HG03108 (cell line): ENCODE data around the gene SLC22A14.
"Not testable (repeated sequence)": the region's sequence is repeated elsewhere in the genome, so short reads cannot be mapped to it uniquely, and the experiment has no call there.

Experiments used
- ATAC-seq: cut with Tn5 transposase; IDR thresholded peaks from one replicate; pipeline ENCODE4 v1.9.1; 2021; ENCODE audit warnings: moderate library complexity; ENCODE audit not compliant: unreplicated experiment

Gene SLC22A14

GRCh38 chr3:38281895-38282686 lies at the start of gene SLC22A14:
TSS of gene SLC22A14 (plus strand) at chr3:38282294. CDS start at chr3:38306027, 23,733 bp downstream.
- no peak for ATAC-seq

- ATAC-seq, result no peak
Measured at GRCh38 chr3:38232701-38233100, 49.4 kb upstream of the SLC22A14 start.

GRCh38 chr3:38235466-38235865 lies 46.6 kb upstream of the SLC22A14 start:
- ATAC-seq, result no peak

GRCh38 chr3:38238416-38239008 lies 43.6 kb upstream of the SLC22A14 start:
- no peak for ATAC-seq

GRCh38 chr3:38242812-38243211 lies 39.3 kb upstream of the SLC22A14 start:
- not testable (repeated sequence) for ATAC-seq

- no peak for ATAC-seq
Measured at GRCh38 chr3:38245930-38246329, 36.2 kb upstream of the SLC22A14 start.

- no peak for ATAC-seq
Measured at GRCh38 chr3:38247366-38248035, 34.6 kb upstream of the SLC22A14 start.

GRCh38 chr3:38250198-38250597 lies 31.9 kb upstream of the SLC22A14 start:
- ATAC-seq, result no peak

GRCh38 chr3:38251197-38251596 lies 30.9 kb upstream of the SLC22A14 start:
- no peak for ATAC-seq

- no peak for ATAC-seq
Measured at GRCh38 chr3:38253704-38254103, 28.4 kb upstream of the SLC22A14 start.

GRCh38 chr3:38254872-38255271 lies 27.2 kb upstream of the SLC22A14 start:
- no peak for ATAC-seq

GRCh38 chr3:38255627-38256026 lies 26.5 kb upstream of the SLC22A14 start:
- ATAC-seq, result no peak

GRCh38 chr3:38257583-38257982 lies 24.5 kb upstream of the SLC22A14 start:
- no peak for ATAC-seq

- ATAC-seq, result no peak
Measured at GRCh38 chr3:38260474-38260873, 21.6 kb upstream of the SLC22A14 start.

GRCh38 chr3:38264353-38264771 lies 17.7 kb upstream of the SLC22A14 start:
- ATAC-seq, result no peak

GRCh38 chr3:38264779-38265178 lies 17.3 kb upstream of the SLC22A14 start:
- no peak for ATAC-seq

GRCh38 chr3:38265604-38266307 lies 16.3 kb upstream of the SLC22A14 start, which contains the start of gene SLC22A13:
TSS of gene SLC22A13 (plus strand) at chr3:38265812. CDS start at chr3:38265861, 49 bp downstream.
- ATAC-seq, result no peak

- ATAC-seq, result no peak
Measured at GRCh38 chr3:38266810-38267209, 15.3 kb upstream of the SLC22A14 start.

- ATAC-seq, result no peak
Measured at GRCh38 chr3:38267662-38268061, 14.4 kb upstream of the SLC22A14 start.

GRCh38 chr3:38268087-38268486 lies 14.0 kb upstream of the SLC22A14 start:
- no peak for ATAC-seq

- no peak for ATAC-seq
Measured at GRCh38 chr3:38268522-38268921, 13.6 kb upstream of the SLC22A14 start.
